Fibroblast of lung (primary cell): ENCODE measurements around the gene GIPC3. TPM values are rescaled to one million over a fixed set of nuclear protein-coding genes. Genes with fewer than 3 reads are reported as not detected.

Experiments
- DNase-seq, 2 donors: peaks; one replicate each; pipeline versions ENCODE4 v3.0.0 to v3.0.0-alpha.2; 2010; ENCODE audit warnings: low read depth in 2 of 2
- H2AFZ ChIP-seq: 2 replicates; pipeline ENCODE4 v1.5.1; 2012; ENCODE audit warnings: low read length, control low read depth, inconsistent platforms
- H3K27ac ChIP-seq: 2 replicates; pipeline ENCODE4 v1.5.1; 2011; ENCODE audit warnings: low read length, control low read depth; ENCODE audit not compliant: insufficient read depth
- H3K27me3 ChIP-seq: 2 replicates; pipeline ENCODE4 v1.5.1; 2011; ENCODE audit warnings: mild to moderate bottlenecking, low read length; ENCODE audit not compliant: control insufficient read depth, insufficient read depth
- H3K36me3 ChIP-seq: 2 replicates; pipeline ENCODE4 v1.5.1; 2011; ENCODE audit warnings: low read length; ENCODE audit not compliant: control insufficient read depth, insufficient read depth
- H3K4me1 ChIP-seq: 2 replicates; pipeline ENCODE4 v1.5.1; 2011; ENCODE audit warnings: low read length; ENCODE audit not compliant: control insufficient read depth, insufficient read depth; ENCODE audit errors: extremely low read depth
- H3K4me2 ChIP-seq: 2 replicates; pipeline ENCODE4 v1.5.1; 2011; ENCODE audit warnings: low read length, control low read depth; ENCODE audit not compliant: insufficient read depth; ENCODE audit errors: extremely low read depth
- H3K4me3 ChIP-seq, 4 experiments: fragments of 200-600 bp in 1 of 4; sonication (generic) in 1 of 4; replicated peaks in 1 of 4; 2 replicates each; pipeline ENCODE4 v1.5.1; 2011 to 2016; ENCODE audit warnings: low read length in 4 of 4, low read depth in 3 of 4, mild to moderate bottlenecking in 3 of 4, control low read depth in 2 of 4, inconsistent platforms in 1 of 4, mixed read lengths in 1 of 4; ENCODE audit not compliant: insufficient read depth in 1 of 4; ENCODE audit errors: control extremely low read depth in 1 of 4
- H3K79me2 ChIP-seq: 2 replicates; pipeline ENCODE4 v1.5.1; 2012; ENCODE audit warnings: mild to moderate bottlenecking, low read length, inconsistent platforms; ENCODE audit not compliant: control insufficient read depth, insufficient read depth
- H3K9ac ChIP-seq: 2 replicates; pipeline ENCODE4 v1.5.1; 2011; ENCODE audit warnings: mild to moderate bottlenecking, low read length, control low read depth; ENCODE audit not compliant: insufficient read depth
- H3K9me3 ChIP-seq: 2 replicates; pipeline ENCODE4 v1.5.1; 2012; ENCODE audit warnings: low read depth, low read length; ENCODE audit not compliant: control insufficient read depth, insufficient read depth
- H4K20me1 ChIP-seq: 2 replicates; pipeline ENCODE4 v1.5.1; 2011; ENCODE audit warnings: low read length; ENCODE audit not compliant: control insufficient read depth, insufficient read depth; ENCODE audit errors: extremely low read depth
- EZH2 ChIP-seq: IDR thresholded peaks from 2 replicates; pipeline ENCODE4 v1.5.1; 2012; ENCODE audit warnings: low read length, control low read depth, mild to moderate bottlenecking; ENCODE audit errors: missing control alignments
- polyA plus RNA-seq, 2 donors: library from polyadenylated mRNA; depleted of rRNA in 1 of 2; stranded (reverse) in 1 of 2; unstranded in 1 of 2; fragments of >200 nt; gene quantifications; 2 replicates each; pipeline ENCODE4 v1.2.1, GENCODE V29; 2011 to 2012; ENCODE audit warnings: missing spikeins in 1 of 2
- total RNA-seq: library from RNA; depleted of rRNA; stranded (reverse); fragments of >200 nt; gene quantifications from 2 replicates; pipeline ENCODE4 v1.2.1, GENCODE V29; 2014
- TF ChIP-seq, protein P1 (sequence below), 2 donors: IDR thresholded peaks in 1 of 2; conservative IDR thresholded peaks in 1 of 2; 1 replicate in 1 of 2; 2 replicates in 1 of 2; pipeline ENCODE4 v1.5.1; 2011 to 2012; ENCODE audit warnings: low read length in 2 of 2, control low read depth in 1 of 2, inconsistent platforms in 1 of 2, low read depth in 1 of 2, mild to moderate bottlenecking in 1 of 2

GIPC3 gene
- total and polyA plus RNA-seq, 2 donors (not counting 1 experiment from before 2014, with no cell fraction given): under 0.01 to 0.60 TPM

GRCh38 chr19:3610745-3611717 is 25.8 kb downstream of the GIPC3 start:
- no peak for DNase-seq
- no peak overlapping the region for H2AFZ ChIP-seq
- no peaks in the 10 kb centered on the region for H3K9me3 ChIP-seq
- no peaks in the 10 kb centered on the region for H3K79me2 ChIP-seq
- H3K36me3 ChIP-seq: peaks cover 19% of the 10 kb centered on the region
- TF ChIP-seq EZH2: no peak
- TF ChIP-seq, protein P1, sequence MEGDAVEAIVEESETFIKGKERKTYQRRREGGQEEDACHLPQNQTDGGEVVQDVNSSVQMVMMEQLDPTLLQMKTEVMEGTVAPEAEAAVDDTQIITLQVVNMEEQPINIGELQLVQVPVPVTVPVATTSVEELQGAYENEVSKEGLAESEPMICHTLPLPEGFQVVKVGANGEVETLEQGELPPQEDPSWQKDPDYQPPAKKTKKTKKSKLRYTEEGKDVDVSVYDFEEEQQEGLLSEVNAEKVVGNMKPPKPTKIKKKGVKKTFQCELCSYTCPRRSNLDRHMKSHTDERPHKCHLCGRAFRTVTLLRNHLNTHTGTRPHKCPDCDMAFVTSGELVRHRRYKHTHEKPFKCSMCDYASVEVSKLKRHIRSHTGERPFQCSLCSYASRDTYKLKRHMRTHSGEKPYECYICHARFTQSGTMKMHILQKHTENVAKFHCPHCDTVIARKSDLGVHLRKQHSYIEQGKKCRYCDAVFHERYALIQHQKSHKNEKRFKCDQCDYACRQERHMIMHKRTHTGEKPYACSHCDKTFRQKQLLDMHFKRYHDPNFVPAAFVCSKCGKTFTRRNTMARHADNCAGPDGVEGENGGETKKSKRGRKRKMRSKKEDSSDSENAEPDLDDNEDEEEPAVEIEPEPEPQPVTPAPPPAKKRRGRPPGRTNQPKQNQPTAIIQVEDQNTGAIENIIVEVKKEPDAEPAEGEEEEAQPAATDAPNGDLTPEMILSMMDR (conservative IDR thresholded peaks at IDR 0.05 in 1 of 2, IDR thresholded peaks at IDR 0.05 in 1 of 2; ENCODE audit: low read depth in 1 of 2, low read length in 2 of 2): no peak
- H3K27ac ChIP-seq: no peak overlapping the region
- peaks cover 4% of the 10 kb centered on the region for H3K4me1 ChIP-seq
- H3K27me3 ChIP-seq: no peaks in the 10 kb centered on the region
- no peak overlapping the region for H3K9ac ChIP-seq
- no peak overlapping the region for H3K4me3 ChIP-seq
- H3K4me2 ChIP-seq: no peak overlapping the region
- no peaks in the 10 kb centered on the region for H4K20me1 ChIP-seq

DNA sequence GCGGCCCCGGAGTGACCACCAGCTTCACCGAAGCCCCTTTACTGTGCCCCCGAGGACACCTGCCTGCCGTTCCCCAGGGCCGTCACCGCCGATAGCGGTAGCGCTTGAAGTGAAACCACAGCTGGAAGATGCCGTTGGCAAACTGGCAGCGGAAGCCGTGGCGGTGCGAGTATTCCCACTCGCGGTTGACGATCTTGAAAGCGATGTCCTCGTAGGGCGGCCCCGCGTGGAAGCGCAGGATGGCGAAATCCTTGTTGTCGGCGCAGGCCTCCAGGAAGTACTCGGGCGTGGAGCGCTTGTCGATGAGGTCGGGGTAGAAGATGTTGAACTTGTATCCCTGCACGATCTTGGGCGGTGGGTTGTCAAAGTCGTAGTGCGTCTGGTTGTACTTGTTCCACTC is 26.6 kb downstream of the GIPC3 start:
- H3K4me1 ChIP-seq: peaks cover 4% of the 10 kb centered on the region
- TF ChIP-seq EZH2: no peak
- TF ChIP-seq, protein P1 (conservative IDR thresholded peaks at IDR 0.05 in 1 of 2, IDR thresholded peaks at IDR 0.05 in 1 of 2; ENCODE audit: low read depth in 1 of 2, low read length in 2 of 2): no peak
- H3K27me3 ChIP-seq: no peaks in the 10 kb centered on the region
- no peaks in the 10 kb centered on the region for H4K20me1 ChIP-seq
- H2AFZ ChIP-seq: no peak overlapping the region
- H3K27ac ChIP-seq: no peak overlapping the region
- no peak for DNase-seq
- H3K36me3 ChIP-seq: peaks cover 19% of the 10 kb centered on the region
- H3K9me3 ChIP-seq: no peaks in the 10 kb centered on the region
- H3K79me2 ChIP-seq: no peaks in the 10 kb centered on the region
- no peak overlapping the region for H3K4me2 ChIP-seq
- no peak overlapping the region for H3K4me3 ChIP-seq
- H3K9ac ChIP-seq: no peak overlapping the region

DNA sequence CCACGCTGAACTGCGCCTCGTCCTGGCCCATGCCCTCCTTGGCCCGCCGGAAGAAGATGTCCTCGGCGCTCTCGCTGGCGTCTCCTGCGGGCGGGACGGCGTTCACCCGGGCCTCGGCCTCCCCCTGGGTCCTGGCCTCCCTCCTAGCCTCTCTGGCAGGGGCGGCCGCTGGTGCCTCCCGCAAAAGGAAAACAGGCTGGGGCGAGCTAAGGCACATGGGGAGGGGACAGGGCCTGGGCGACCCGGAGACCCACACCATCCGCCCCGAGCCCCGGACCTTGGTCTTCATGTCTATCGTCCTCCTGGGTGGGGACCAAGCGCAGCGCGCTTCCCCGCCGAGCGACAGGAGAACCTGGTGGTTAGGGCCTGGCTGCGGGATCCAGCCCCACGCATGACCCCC is 27.1 kb downstream of the GIPC3 start:
- no peak overlapping the region for H3K27ac ChIP-seq
- H3K4me3 ChIP-seq: no peak overlapping the region
- H3K27me3 ChIP-seq: no peaks in the 10 kb centered on the region
- no peak for DNase-seq
- peaks cover 19% of the 10 kb centered on the region for H3K36me3 ChIP-seq
- no peak for TF ChIP-seq EZH2
- TF ChIP-seq, protein P1 (conservative IDR thresholded peaks at IDR 0.05 in 1 of 2, IDR thresholded peaks at IDR 0.05 in 1 of 2; ENCODE audit: low read depth in 1 of 2, low read length in 2 of 2): no peak
- no peak overlapping the region for H3K4me2 ChIP-seq
- H3K9me3 ChIP-seq: no peaks in the 10 kb centered on the region
- H2AFZ ChIP-seq: no peak overlapping the region
- H3K79me2 ChIP-seq: no peaks in the 10 kb centered on the region
- no peaks in the 10 kb centered on the region for H4K20me1 ChIP-seq
- no peak overlapping the region for H3K9ac ChIP-seq
- peaks cover 2% of the 10 kb centered on the region for H3K4me1 ChIP-seq
